Tibial nerve (tissue), 3 donors: ENCODE results near the gene RSRC2.

Experiments used
- EP300 ChIP-seq, 2 donors: sonication (generic); formaldehyde crosslinking; IDR thresholded peaks; one replicate each; pipeline ENCODE4 v1.6.1; 2017; ENCODE audit warnings: antibody characterized with exemption in 2 of 2, mild to moderate bottlenecking in 1 of 2
- POLR2A ChIP-seq, 2 donors: fragments of 450-650 bp; IDR thresholded peaks; one replicate each; pipeline ENCODE4 v1.6.1; 2017; ENCODE audit warnings: antibody characterized with exemption in 2 of 2, mild to moderate bottlenecking in 2 of 2, moderate library complexity in 2 of 2

- TF ChIP-seq POLR2A (IDR thresholded peaks at IDR 0.05) (no peak), EP300 (IDR thresholded peaks at IDR 0.05) (no peak)
These were observed 8.9 kb downstream of the RSRC2 start for GRCh38 chr12:122517877-122518276.
